Measurements from ENCODE around the gene PDCD1LG2. TPM values are rescaled to one million over a fixed set of nuclear protein-coding genes. Genes with fewer than 3 reads are reported as not detected.
"Not testable (repeated sequence)": the region's sequence is repeated elsewhere in the genome, so short reads cannot be mapped to it uniquely, and the experiment has no call there.

PDCD1LG2 gene
- total RNA-seq, 1 donor from 2014 or later = not detected

- Mint-ChIP-seq H3K27ac (ENCODE audit: unreplicated experiment) (no peak overlapping the region), H3K36me3 (ENCODE audit: unreplicated experiment) (no peaks in the 10 kb centered on the region), H3K4me3 (ENCODE audit: unreplicated experiment) (no peak overlapping the region), H3K4me1 (ENCODE audit: low read depth, unreplicated experiment) (no peaks in the 10 kb centered on the region), H3K27me3 (ENCODE audit: unreplicated experiment) (no peaks in the 10 kb centered on the region), H3K9me3 (ENCODE audit: unreplicated experiment) (no peaks in the 10 kb centered on the region)
- no peak for DNase-seq
- TF ChIP-seq, protein P1, sequence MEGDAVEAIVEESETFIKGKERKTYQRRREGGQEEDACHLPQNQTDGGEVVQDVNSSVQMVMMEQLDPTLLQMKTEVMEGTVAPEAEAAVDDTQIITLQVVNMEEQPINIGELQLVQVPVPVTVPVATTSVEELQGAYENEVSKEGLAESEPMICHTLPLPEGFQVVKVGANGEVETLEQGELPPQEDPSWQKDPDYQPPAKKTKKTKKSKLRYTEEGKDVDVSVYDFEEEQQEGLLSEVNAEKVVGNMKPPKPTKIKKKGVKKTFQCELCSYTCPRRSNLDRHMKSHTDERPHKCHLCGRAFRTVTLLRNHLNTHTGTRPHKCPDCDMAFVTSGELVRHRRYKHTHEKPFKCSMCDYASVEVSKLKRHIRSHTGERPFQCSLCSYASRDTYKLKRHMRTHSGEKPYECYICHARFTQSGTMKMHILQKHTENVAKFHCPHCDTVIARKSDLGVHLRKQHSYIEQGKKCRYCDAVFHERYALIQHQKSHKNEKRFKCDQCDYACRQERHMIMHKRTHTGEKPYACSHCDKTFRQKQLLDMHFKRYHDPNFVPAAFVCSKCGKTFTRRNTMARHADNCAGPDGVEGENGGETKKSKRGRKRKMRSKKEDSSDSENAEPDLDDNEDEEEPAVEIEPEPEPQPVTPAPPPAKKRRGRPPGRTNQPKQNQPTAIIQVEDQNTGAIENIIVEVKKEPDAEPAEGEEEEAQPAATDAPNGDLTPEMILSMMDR (IDR thresholded peaks at IDR 0.05; ENCODE audit: partially characterized antibody, unreplicated experiment) = no peak
Observed at GRCh38 chr9:5493679-5494511, 16.4 kb upstream of the PDCD1LG2 start.

DNA sequence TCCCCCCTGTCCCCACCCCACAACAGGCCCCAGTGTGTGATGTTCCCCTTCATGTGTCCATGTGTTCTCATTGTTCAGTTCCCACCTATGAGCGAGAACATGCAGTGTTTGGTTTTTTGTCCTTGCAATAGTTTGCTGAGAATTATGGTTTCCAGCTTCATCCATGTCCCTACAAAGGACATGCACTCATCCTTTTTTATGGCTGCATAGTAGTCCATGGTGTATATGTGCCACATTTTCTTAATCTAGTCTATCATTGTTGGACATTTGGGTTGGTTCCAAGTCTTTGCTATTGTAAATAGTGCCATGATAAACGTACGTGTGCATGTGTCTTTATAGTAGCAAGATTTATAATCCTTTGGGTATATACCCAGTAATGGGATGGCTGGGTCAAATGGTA lies 15.6 kb upstream of the PDCD1LG2 start:
- not testable (repeated sequence) for DNase-seq; H3K27ac Mint-ChIP-seq (ENCODE audit: unreplicated experiment); H3K36me3 Mint-ChIP-seq (ENCODE audit: unreplicated experiment); H3K27me3 Mint-ChIP-seq (ENCODE audit: unreplicated experiment); H3K4me1 Mint-ChIP-seq (ENCODE audit: low read depth, unreplicated experiment); H3K4me3 Mint-ChIP-seq (ENCODE audit: unreplicated experiment); H3K9me3 Mint-ChIP-seq (ENCODE audit: unreplicated experiment)

DNA sequence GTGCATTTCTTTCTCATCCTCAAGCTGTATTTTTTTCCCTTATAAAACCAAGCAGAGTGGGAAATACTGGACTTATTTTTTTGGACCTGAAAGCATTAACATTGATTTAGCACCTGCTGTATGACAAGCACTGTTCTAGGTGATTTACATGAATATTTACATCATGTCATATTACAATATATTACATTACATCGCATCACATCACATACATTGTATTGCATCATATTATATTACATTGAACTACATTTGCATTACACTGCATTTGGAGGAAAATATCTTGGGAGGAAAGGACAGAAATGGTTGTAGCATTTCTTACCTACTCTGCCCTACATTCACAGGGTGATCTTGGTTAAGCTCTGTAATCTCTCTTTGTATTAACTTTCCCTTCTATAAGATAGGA lies 11.2 kb upstream of the PDCD1LG2 start:
- TF ChIP-seq, protein P1 (IDR thresholded peaks at IDR 0.05; ENCODE audit: partially characterized antibody, unreplicated experiment) = no peak
- Mint-ChIP-seq H3K4me3 (ENCODE audit: unreplicated experiment) (no peak overlapping the region), H3K36me3 (ENCODE audit: unreplicated experiment) (no peaks in the 10 kb centered on the region), H3K4me1 (ENCODE audit: low read depth, unreplicated experiment) (no peaks in the 10 kb centered on the region), H3K27ac (ENCODE audit: unreplicated experiment) (no peak overlapping the region), H3K9me3 (ENCODE audit: unreplicated experiment) (peaks cover 2% of the 10 kb centered on the region), H3K27me3 (ENCODE audit: unreplicated experiment) (no peaks in the 10 kb centered on the region)
- no peak for DNase-seq

DNA sequence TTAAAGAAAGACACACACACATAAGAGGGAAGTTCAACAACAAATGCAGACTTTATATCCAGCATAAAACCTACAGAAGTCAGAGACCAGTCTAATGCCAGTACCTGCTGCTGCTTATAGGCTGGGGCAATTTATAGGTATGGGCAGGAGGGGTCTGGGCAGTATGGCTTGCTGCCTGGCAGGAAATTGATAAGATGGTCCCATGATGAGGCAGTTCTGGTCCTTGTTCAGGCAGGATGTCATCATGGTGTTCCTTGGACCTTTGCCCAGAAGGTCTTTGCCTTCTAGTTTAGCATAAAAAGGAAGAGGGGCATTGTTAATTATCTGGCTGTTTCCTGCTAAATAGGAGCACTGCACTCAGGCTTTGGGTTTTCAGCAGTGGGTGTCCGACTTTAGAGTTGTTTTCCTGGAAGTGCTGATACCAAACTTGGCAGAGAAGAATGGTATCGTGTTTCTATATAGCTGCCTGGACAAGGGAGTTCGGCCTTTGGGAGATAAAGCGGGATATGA lies 10.4 kb upstream of the PDCD1LG2 start:
- no peak for DNase-seq
- H3K4me3 Mint-ChIP-seq (ENCODE audit: unreplicated experiment) = no peak overlapping the region
- TF ChIP-seq, protein P1 (IDR thresholded peaks at IDR 0.05; ENCODE audit: partially characterized antibody, unreplicated experiment) = no peak
- H3K4me1 Mint-ChIP-seq (ENCODE audit: low read depth, unreplicated experiment) = no peaks in the 10 kb centered on the region
- no peaks in the 10 kb centered on the region for H3K36me3 Mint-ChIP-seq (ENCODE audit: unreplicated experiment)
- H3K27me3 Mint-ChIP-seq (ENCODE audit: unreplicated experiment) = no peaks in the 10 kb centered on the region
- H3K9me3 Mint-ChIP-seq (ENCODE audit: unreplicated experiment) = peaks cover 2% of the 10 kb centered on the region
- no peak overlapping the region for H3K27ac Mint-ChIP-seq (ENCODE audit: unreplicated experiment)

- H3K9me3 Mint-ChIP-seq (ENCODE audit: unreplicated experiment) = peaks cover 2% of the 10 kb centered on the region
- no peaks in the 10 kb centered on the region for H3K27me3 Mint-ChIP-seq (ENCODE audit: unreplicated experiment)
- no peak for DNase-seq
- TF ChIP-seq, protein P1 (IDR thresholded peaks at IDR 0.05; ENCODE audit: partially characterized antibody, unreplicated experiment) = no peak
- no peak overlapping the region for H3K4me3 Mint-ChIP-seq (ENCODE audit: unreplicated experiment)
- H3K36me3 Mint-ChIP-seq (ENCODE audit: unreplicated experiment) = no peaks in the 10 kb centered on the region
- no peak overlapping the region for H3K27ac Mint-ChIP-seq (ENCODE audit: unreplicated experiment)
- H3K4me1 Mint-ChIP-seq (ENCODE audit: low read depth, unreplicated experiment) = no peaks in the 10 kb centered on the region
Observed at GRCh38 chr9:5500441-5501235, 9.7 kb upstream of the PDCD1LG2 start.
